ENCODE measurements around the gene ARF3.

DNA sequence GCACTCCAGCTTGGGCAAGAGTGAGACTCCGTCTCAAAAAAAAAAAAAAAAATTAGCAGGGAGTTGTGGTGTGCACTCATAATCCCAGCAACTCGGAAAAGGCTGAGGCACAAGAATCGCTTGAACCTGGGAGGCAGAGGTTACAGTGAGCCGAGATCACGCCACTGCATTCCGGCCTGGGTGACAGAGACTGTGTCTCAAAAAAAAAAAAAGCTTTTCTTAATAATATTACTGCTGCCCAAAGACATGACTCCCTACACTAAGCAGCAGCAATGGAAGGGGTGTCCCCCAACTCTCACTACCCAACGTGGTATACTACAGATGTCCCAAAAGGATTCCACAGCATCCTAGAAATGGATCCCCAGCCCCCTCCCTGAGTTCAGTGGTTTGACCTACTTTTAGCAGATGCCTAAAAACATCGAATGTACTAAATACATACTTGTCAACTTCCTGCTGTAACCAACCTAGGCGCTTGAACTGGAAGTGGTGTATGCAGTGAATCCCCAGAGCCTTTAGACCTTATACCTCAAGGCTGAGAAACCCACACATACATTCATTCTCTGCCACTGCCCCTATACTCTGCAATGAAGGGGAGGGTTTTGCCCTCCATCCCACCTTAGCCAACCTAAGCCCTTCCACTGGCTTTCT lies 23.5 kb downstream of the ARF3 start:
- TF ChIP-seq, protein P1, sequence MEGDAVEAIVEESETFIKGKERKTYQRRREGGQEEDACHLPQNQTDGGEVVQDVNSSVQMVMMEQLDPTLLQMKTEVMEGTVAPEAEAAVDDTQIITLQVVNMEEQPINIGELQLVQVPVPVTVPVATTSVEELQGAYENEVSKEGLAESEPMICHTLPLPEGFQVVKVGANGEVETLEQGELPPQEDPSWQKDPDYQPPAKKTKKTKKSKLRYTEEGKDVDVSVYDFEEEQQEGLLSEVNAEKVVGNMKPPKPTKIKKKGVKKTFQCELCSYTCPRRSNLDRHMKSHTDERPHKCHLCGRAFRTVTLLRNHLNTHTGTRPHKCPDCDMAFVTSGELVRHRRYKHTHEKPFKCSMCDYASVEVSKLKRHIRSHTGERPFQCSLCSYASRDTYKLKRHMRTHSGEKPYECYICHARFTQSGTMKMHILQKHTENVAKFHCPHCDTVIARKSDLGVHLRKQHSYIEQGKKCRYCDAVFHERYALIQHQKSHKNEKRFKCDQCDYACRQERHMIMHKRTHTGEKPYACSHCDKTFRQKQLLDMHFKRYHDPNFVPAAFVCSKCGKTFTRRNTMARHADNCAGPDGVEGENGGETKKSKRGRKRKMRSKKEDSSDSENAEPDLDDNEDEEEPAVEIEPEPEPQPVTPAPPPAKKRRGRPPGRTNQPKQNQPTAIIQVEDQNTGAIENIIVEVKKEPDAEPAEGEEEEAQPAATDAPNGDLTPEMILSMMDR (conservative IDR thresholded peaks at IDR 0.05 in 1 of 2, IDR thresholded peaks at IDR 0.05 in 1 of 2; ENCODE audit: extremely low read depth in 1 of 2, insufficient read depth in 1 of 2, low read depth in 1 of 2, low read length in 2 of 2): no peak
- no peak for TF ChIP-seq EZH2 (IDR thresholded peaks at IDR 0.05; ENCODE audit: borderline replicate concordance, low read length)

Measured in mammary epithelial cell (primary cell).